ENCODE data around the gene FOXP1. TPM values are rescaled to one million over a fixed set of nuclear protein-coding genes. Genes with fewer than 3 reads are reported as not detected.

The FOXP1 gene
- total RNA-seq, result 85.8 and 101 TPM in 2 replicates

GRCh38 chr3:71583566-71584393 lies at the start of gene FOXP1:
Gene FOXP1, minus strand, starts transcription at chr3:71583728. Its CDS starts 385,347 bp downstream, at chr3:71198381.

Small RNA genes within 50 kb of the gene (small RNA-seq; reads per million reads assigned to genes)
- not detected for gene MIR1284

Other genes with a start within 250 kb of the FOXP1 start
- 3.9 and 5.7 TPM in 2 replicates for gene EIF4E3, start 141.7 kb upstream of the FOXP1 start, total RNA-seq
- 0.07 TPM in 1 of 2 replicates, not detected in the other for gene GPR27, start 170.1 kb upstream of the FOXP1 start, total RNA-seq
- not detected in 2 replicates for gene PROK2, start 201.4 kb upstream of the FOXP1 start, total RNA-seq

Data from thoracic aorta endothelial cell (primary cell).